ENCODE data around the gene DQX1.

The DQX1 gene

DNA sequence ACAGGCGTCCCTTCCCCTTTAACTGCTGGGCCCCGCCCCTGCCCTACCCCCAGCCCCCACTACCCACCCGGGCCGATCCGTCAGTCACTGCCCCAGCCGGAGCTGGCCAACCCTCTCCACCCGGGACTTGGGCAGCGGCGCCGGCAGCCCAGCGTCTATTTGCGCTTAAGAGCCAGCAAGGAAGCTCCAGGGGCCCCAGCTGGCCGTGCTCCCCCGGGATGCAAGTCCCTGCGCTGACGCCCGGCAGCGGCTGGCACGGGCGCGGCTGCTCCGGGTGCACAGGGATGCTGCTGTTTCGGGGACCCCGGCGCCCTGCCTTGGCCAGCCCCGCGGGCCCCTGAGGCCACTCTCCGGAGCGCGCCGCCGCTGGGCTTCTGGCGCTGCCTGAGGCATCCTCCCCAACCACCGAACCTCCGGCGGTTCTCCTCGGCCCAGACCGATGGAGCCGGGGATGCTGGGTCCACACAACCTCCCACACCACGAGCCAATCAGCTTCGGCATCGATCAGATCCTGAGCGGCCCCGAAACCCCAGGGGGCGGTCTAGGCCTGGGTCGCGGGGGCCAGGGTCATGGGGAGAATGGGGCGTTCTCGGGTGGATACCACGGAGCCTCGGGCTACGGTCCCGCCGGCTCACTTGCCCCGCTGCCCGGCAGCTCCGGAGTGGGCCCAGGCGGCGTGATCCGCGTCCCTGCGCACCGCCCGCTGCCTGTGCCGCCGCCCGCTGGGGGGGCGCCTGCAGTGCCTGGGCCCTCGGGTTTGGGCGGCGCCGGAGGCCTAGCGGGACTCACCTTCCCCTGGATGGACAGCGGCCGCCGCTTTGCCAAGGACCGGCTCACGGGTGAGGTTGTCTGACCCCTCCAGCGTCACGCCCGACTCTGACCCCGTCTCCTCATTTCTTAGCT, 11.4 kb downstream of the DQX1 start, which contains the start of gene TLX2:
TLX2 (plus strand) TSS at position 83 of the 903 bp plus-strand sequence; CDS start at position 440, 357 bp downstream.
- peak within 1 kb of the TSS; percentile 44 for H3K27ac ChIP-seq
- TF ChIP-seq, protein P1, sequence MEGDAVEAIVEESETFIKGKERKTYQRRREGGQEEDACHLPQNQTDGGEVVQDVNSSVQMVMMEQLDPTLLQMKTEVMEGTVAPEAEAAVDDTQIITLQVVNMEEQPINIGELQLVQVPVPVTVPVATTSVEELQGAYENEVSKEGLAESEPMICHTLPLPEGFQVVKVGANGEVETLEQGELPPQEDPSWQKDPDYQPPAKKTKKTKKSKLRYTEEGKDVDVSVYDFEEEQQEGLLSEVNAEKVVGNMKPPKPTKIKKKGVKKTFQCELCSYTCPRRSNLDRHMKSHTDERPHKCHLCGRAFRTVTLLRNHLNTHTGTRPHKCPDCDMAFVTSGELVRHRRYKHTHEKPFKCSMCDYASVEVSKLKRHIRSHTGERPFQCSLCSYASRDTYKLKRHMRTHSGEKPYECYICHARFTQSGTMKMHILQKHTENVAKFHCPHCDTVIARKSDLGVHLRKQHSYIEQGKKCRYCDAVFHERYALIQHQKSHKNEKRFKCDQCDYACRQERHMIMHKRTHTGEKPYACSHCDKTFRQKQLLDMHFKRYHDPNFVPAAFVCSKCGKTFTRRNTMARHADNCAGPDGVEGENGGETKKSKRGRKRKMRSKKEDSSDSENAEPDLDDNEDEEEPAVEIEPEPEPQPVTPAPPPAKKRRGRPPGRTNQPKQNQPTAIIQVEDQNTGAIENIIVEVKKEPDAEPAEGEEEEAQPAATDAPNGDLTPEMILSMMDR (IDR thresholded peaks at IDR 0.05), result no peak
- TF ChIP-seq ZFX (IDR thresholded peaks at IDR 0.05; ENCODE audit: borderline replicate concordance), result no peak

DNA sequence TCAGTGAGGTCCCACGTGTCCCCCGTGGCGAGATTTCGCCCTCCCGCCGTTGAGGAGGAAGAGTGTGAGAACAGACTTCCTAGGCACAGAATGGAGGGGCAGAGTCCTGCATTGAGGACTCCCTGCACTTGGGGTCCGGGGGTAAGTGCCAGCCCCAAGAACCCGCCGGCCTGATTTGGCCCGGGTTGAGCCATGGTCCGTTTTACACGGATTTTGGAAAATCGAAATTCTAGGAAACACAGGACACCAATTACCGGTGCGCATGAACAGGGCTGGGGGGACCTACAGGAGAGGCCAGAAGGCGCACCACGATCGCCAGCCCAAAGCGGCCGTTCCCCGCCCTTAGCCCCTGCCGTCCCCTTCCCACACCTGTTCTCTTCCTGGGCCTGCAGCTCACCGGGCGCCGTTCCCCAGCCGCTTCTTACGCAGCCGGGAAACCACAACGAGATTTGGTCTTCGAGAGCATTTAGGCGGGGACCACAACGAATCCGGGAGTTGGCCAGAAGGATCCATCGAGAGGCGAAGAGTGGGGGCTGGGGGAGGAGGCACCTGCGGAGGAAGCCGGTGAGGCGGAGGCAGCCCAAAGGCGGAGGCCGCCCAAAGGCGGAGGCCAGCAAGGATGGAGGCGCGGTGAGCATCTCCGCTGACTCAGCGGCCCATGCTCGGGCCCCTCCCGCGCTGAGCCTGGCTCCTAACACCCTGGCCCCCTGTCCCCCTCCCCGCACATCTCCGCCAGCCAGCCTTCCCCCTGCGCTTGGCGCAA, 12.2 kb downstream of the DQX1 start:
- H3K27ac ChIP-seq, result peak overlapping the region; percentile 44
- TF ChIP-seq, protein P1 (IDR thresholded peaks at IDR 0.05), result no peak
- TF ChIP-seq ZFX (IDR thresholded peaks at IDR 0.05; ENCODE audit: borderline replicate concordance), result no peak

DNA sequence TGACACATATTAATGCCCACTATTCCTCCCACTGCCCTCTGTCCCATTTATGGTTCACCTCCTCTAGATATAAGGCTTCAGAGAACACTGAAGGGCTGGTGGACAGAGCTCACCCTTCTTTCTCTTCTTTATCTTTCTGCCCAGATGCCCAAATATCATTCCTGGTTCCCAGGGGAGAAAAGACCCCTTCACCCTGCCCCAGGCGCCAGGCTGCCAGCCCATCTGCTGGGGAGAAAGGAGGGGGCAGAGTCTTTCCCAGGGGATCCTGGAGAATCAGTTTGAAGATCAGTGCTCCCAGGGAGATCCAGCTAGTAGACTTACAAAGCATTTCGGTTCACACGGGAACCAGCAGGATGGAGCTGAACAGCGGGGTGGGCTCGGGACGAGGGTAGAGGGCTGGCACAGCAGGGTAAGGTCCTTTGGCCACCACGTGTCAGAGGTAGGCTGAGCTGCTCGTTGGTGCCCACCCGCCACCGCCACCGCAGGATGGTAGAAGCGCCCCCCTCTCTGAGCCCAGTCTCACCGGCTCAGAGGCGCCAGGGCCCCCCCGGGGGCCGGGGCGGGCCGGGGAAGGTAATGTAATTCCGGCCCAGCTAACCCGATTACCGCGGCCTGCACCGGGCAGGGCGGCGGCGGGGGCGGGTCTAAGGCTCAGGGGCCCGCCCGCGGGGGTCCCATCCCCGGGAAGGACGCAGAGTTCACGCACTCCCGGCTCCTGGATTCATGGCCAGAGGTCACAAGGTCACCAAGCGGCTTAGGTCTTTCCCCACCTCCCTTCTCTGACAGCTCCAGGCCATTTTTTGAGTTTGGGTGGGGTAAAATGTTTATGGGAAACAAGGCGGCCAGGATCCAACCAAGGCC, 13.1 kb downstream of the DQX1 start:
- H3K27ac ChIP-seq, result peak overlapping the region; percentile 44
- no peak for TF ChIP-seq ZFX (IDR thresholded peaks at IDR 0.05; ENCODE audit: borderline replicate concordance)
- TF ChIP-seq, protein P1 (IDR thresholded peaks at IDR 0.05), result no peak

DNA sequence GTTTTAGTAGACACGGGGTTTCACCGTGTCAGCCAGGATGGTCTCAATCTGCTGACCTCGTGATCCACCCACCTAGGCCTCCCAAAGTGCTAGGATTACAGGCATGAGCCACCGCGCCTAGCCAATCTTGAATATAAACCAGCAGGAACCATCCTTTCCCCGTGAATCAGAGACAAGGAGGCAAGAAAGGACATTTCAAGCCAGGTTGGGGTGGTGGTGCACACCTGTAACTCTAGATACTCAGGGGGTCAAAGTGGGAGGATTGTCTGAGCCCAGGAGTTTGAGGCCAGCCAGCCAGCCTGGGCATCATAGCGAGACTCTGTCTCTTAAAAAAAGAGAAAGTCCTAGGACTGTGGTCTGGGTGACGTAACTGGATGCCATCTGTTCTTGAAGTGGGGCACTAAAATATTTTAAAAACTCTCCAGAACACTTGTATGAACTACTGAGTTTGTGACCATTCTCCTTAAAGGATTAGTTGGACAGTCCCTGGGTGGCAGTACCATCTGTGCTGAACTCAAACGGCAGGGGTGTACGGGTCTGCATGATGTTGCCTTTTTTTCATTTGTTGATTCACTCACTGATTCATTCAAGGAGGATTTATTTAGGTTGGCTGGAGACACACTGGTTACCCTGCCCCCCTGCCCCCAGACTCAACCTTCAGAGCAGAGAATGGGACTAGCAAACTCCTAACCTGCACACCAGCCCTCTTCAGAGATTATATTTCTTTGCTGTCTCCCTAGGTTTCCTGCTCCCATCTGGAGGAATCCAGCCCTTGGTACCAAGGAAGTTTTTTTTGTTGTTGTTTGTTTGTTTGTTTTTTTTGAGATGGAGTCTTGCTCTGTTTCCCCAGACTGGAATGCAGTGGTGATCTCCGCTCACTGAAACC, 14.7 kb downstream of the DQX1 start:
- TF ChIP-seq, protein P1 (IDR thresholded peaks at IDR 0.05), result no peak
- no peak for TF ChIP-seq ZFX (IDR thresholded peaks at IDR 0.05; ENCODE audit: borderline replicate concordance)

DNA sequence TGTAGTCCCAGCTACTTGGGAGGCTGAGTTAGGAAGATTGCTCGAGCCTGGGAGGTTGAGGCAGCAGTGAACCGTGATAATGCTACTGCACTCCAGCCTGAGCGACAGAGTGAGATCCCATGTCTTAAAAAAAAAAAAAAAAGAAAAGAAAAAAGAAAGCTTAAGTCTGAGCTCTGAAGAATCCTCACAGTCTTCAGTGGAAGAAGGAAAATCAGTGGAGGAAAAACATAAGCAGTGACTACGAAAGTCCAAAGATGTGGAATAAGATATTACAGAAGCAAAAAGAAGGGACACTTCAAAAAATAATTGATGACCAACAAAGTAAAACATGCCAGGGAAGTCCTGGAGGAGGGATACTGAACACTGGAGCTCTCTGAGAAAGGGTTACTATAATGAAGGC, 15.8 kb downstream of the DQX1 start:
- TF ChIP-seq, protein P1 (IDR thresholded peaks at IDR 0.05), result no peak
- TF ChIP-seq ZFX (IDR thresholded peaks at IDR 0.05; ENCODE audit: borderline replicate concordance), result no peak
- H3K27ac ChIP-seq, result no peak overlapping the region

More for the DNA sequence above, 14.7 kb downstream of the DQX1 start:
- no peak overlapping the region for H3K27ac ChIP-seq

DNA sequence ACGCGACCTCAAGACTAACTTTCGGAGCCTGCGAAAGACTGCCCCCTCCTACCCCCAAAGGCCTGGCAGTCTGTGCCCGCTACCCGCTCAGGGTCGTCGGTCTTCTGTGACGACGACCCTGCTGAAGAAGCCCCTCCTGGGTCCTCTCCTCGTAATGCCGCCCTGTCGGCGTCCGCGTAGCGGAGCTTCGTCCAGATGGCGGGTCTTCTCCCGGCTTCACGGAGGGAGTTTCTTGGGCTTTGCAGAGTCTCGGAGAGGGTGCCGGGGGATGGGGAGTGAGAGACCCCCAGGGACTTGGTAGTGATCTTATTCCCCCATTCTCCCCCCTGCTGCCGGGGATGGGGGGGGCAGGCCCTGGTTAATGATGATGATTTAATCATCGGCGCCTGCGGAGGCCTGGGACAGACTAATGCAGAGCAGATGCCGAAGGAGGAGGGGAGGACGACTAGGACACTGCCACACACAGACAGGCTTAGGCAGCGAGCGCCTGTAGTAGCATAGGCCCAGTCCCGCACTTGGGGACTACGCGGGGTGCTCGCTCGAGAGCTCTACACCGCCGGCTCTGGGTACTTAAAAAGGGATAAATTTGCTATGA, 18.0 kb downstream of the DQX1 start:
- TF ChIP-seq, protein P1 (IDR thresholded peaks at IDR 0.05), result no peak
- TF ChIP-seq ZFX (IDR thresholded peaks at IDR 0.05; ENCODE audit: borderline replicate concordance), result no peak
- peak overlapping the region; percentile 97 for H3K27ac ChIP-seq

Measured in 22Rv1 (cell line).